OCI-LY3 (cell line): ENCODE data around the gene TPSG1.

Experiments
- CTCF ChIP-seq: fragments of 200-600, 300-600 bp; sonication (generic); IDR thresholded peaks from 2 replicates; pipeline ENCODE4 v1.5.1; 2014; ENCODE audit warnings: antibody characterized with exemption, low read length, low read depth
- EZH2phosphoT487 ChIP-seq: fragments of 200-600 bp; shearing (Covaris generic); IDR thresholded peaks from 2 replicates; pipeline ENCODE4 v1.6.1; 2018; ENCODE audit warnings: antibody characterized with exemption, mixed run types, low read depth

DNA sequence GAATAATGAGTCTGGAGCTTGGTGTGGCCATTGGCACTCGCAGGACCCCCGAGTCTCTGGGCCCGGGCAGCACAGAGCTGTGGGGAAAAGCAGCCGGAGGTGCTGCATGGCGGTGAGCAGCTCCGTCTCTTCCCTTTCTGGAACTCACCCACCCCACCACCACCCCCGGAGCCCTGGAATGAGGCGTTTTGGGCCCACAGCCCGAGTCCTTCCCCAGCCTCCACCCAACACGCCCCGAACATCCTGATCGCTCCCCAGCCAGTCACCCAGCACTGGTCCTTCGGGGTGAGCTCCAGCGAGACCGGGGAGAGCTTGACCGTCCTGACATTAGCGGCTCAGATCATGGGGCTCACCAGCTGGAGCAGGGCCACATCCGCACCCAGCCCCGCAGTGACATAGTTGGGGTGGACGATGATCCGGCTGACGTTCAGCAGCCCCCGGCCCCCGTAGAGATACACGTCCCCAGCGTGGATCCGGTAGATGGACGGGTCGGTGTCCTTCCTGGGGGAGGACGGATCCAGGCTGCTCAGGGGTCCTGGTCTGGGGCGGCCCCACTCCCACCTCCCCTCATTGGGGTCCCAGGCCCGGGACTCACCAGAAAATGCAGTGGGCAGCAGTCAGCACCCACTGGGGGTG, 37.3 kb upstream of the TPSG1 start:
- TF ChIP-seq CTCF: no peak
- no peak for TF ChIP-seq EZH2phosphoT487
